HL-60 (cell line): ENCODE data around the gene GPX3.

ENCODE experiments used
- CTCF ChIP-seq: IDR thresholded peaks from one replicate; pipeline ENCODE4 v1.5.1; 2011; ENCODE audit warnings: low read length, control low read depth, inconsistent platforms; ENCODE audit not compliant: insufficient read depth
- GABPA ChIP-seq: IDR thresholded peaks from 2 replicates; pipeline ENCODE4 v1.6.1; 2012; ENCODE audit warnings: low read depth
- POLR2AphosphoS5 ChIP-seq: IDR thresholded peaks from 2 replicates; pipeline ENCODE4 v1.6.1; 2012; ENCODE audit warnings: low read depth
- REST ChIP-seq: IDR thresholded peaks from 2 replicates; pipeline ENCODE4 v1.6.1; 2012; ENCODE audit warnings: low read depth; ENCODE audit not compliant: insufficient replicate concordance

GRCh38 chr5:151031554-151031953, 11.2 kb downstream of the GPX3 start:
- TF ChIP-seq CTCF (no peak), REST (no peak), POLR2AphosphoS5 (no peak), GABPA (no peak)
